ENCODE measurements around the gene JARID2. TPM values are rescaled to one million over a fixed set of nuclear protein-coding genes. Genes with fewer than 3 reads are reported as not detected.

JARID2 gene
- total RNA-seq, 1 donor from 2014 or later, result 38.9 TPM

DNA sequence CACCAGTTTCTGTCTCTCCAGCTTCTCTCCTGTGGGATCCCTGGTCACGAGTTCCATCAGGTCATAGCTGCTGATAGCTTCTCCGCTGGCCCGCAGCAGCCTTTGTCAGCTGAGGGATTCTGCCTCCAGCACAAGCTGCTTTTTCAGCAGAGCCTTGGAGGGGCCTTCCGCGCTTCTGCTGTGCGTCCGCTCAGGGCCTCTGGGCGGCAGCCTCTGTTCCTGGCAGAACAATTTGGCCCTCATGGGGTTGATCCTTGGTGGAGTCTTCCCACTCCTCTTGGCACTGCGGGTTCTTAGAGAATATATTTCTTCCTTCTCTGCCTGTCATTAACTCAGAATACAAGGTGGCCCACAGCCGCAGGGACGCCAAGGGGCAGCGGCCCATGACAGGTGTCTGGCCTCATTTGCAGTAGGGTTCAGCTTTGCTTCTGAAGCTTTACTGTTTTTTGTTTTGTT, 258.2 kb downstream of the JARID2 start:
- Histone ChIP-seq H3K4me2 (no peak overlapping the region), H3F3A (ENCODE audit: low read depth) (no peaks in the 10 kb centered on the region), H3K27me3 (no peaks in the 10 kb centered on the region), H2AFZ (replicated peaks) (no peak overlapping the region), H3K4me3 (no peak overlapping the region), H3K79me2 (ENCODE audit: low read depth) (no peaks in the 10 kb centered on the region), H3K9me3 (ENCODE audit: low read depth) (no peaks in the 10 kb centered on the region), H4K20me1 (ENCODE audit: low read depth) (peaks cover 21% of the 10 kb centered on the region), H3K36me3 (no peaks in the 10 kb centered on the region), H3K4me1 (no peaks in the 10 kb centered on the region), H3K27ac (no peak overlapping the region), H3K9ac (no peak overlapping the region)
- H3K27me3 Mint-ChIP-seq (ENCODE audit: insufficient read depth, low read depth), result peaks cover 8% of the 10 kb centered on the region
- DNase-seq (ENCODE audit: low spot score), result peak; percentile 25
- H3K4me3 Mint-ChIP-seq, result no peak overlapping the region
- H3K36me3 Mint-ChIP-seq, result peaks cover 43% of the 10 kb centered on the region
- H3K9me3 Mint-ChIP-seq, result no peaks in the 10 kb centered on the region
- no peak for TF ChIP-seq EZH2phosphoT487 (IDR thresholded peaks at IDR 0.05)
- TF ChIP-seq, protein P1, sequence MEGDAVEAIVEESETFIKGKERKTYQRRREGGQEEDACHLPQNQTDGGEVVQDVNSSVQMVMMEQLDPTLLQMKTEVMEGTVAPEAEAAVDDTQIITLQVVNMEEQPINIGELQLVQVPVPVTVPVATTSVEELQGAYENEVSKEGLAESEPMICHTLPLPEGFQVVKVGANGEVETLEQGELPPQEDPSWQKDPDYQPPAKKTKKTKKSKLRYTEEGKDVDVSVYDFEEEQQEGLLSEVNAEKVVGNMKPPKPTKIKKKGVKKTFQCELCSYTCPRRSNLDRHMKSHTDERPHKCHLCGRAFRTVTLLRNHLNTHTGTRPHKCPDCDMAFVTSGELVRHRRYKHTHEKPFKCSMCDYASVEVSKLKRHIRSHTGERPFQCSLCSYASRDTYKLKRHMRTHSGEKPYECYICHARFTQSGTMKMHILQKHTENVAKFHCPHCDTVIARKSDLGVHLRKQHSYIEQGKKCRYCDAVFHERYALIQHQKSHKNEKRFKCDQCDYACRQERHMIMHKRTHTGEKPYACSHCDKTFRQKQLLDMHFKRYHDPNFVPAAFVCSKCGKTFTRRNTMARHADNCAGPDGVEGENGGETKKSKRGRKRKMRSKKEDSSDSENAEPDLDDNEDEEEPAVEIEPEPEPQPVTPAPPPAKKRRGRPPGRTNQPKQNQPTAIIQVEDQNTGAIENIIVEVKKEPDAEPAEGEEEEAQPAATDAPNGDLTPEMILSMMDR (IDR thresholded peaks at IDR 0.05), result peak; percentile 3
- TF ChIP-seq EZH2 (IDR thresholded peaks at IDR 0.05), result no peak
- H3K27ac Mint-ChIP-seq, result no peak overlapping the region
- H3K4me1 Mint-ChIP-seq, result peaks cover 12% of the 10 kb centered on the region

DNA sequence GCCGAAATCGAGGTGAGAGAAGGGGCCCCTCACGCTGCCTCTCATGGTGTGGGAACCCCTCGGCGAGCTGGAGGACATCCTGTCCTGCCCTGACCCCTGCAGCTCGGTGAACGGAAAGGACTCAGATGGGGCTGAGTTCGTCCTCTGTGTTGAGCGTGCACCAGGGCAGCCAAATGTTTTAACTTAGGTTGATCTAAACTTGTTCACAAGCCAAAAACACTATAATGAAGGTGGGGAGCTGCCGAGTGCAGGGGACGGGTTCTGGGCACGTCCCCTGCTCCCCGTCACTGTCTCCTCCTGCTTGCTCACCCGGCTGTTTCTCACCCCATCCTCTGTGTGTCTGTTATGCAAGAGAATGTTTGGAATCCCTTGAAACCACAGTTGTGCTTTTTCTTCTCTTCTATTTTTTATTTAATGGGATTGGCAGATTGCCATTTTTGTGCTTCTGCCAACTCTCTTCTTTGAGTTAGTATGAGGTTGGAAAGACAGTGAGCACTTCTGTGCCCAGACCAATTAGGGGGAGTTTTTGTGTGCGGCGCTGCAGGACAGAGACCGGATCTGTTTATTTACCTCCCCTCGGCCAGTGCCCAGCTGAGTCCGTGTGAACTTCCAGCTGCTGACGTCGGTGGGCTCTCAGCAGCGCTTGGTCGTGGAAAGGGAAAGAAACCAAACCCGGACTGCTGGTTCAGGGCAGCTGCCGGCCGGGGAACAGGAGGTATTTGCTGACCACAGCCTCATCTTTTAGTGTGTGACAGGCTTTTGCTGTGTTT, 258.9 kb downstream of the JARID2 start:
- no peak for TF ChIP-seq EZH2 (IDR thresholded peaks at IDR 0.05)
- no peak for TF ChIP-seq EZH2phosphoT487 (IDR thresholded peaks at IDR 0.05)
- TF ChIP-seq, protein P1 (IDR thresholded peaks at IDR 0.05), result no peak
- Mint-ChIP-seq H3K4me1 (peaks cover 11% of the 10 kb centered on the region), H3K4me3 (no peak overlapping the region), H3K27me3 (ENCODE audit: insufficient read depth, low read depth) (peaks cover 8% of the 10 kb centered on the region), H3K9me3 (no peaks in the 10 kb centered on the region), H3K36me3 (peaks cover 42% of the 10 kb centered on the region), H3K27ac (no peak overlapping the region)
- Histone ChIP-seq H4K20me1 (ENCODE audit: low read depth) (peaks cover 21% of the 10 kb centered on the region), H3K4me3 (no peak overlapping the region), H3K36me3 (no peaks in the 10 kb centered on the region), H3F3A (ENCODE audit: low read depth) (no peaks in the 10 kb centered on the region), H3K27me3 (no peaks in the 10 kb centered on the region), H3K4me2 (no peak overlapping the region), H3K9me3 (ENCODE audit: low read depth) (no peaks in the 10 kb centered on the region), H2AFZ (replicated peaks) (no peak overlapping the region), H3K4me1 (no peaks in the 10 kb centered on the region), H3K79me2 (ENCODE audit: low read depth) (no peaks in the 10 kb centered on the region), H3K27ac (no peak overlapping the region), H3K9ac (no peak overlapping the region)
- DNase-seq (ENCODE audit: low spot score), result no peak

DNA sequence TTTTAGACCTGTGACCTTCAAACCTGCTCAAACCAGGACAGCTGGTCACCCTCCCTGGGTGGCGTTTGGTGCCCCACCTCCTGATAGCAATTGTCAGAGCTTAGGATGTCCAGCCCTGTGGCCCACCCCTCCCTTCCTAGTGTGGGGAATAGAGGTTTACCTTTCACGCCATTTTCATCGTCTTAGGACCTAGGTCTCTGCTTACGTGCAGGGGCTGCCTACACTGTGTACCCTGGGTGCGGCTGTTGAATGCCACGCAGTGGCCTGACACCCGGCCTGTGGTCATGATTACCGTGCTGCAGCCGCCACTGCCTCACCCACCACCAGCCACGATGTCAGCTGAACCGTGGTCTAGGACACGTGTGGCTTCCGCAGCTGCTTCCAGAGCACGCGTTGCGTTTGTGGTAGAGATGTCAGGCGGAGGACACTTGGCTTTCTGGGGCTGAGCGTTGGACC, 259.6 kb downstream of the JARID2 start:
- H3K27me3 Mint-ChIP-seq (ENCODE audit: insufficient read depth, low read depth), result peaks cover 8% of the 10 kb centered on the region
- Histone ChIP-seq H3F3A (ENCODE audit: low read depth) (no peaks in the 10 kb centered on the region), H3K9me3 (ENCODE audit: low read depth) (no peaks in the 10 kb centered on the region), H3K27ac (no peak overlapping the region), H4K20me1 (ENCODE audit: low read depth) (peaks cover 18% of the 10 kb centered on the region), H3K9ac (no peak overlapping the region), H3K27me3 (no peaks in the 10 kb centered on the region), H3K4me1 (no peaks in the 10 kb centered on the region), H2AFZ (replicated peaks) (no peak overlapping the region), H3K4me2 (no peak overlapping the region), H3K79me2 (ENCODE audit: low read depth) (no peaks in the 10 kb centered on the region), H3K36me3 (no peaks in the 10 kb centered on the region), H3K4me3 (no peak overlapping the region)
- TF ChIP-seq, protein P1 (IDR thresholded peaks at IDR 0.05), result no peak
- no peak for TF ChIP-seq EZH2 (IDR thresholded peaks at IDR 0.05)
- TF ChIP-seq EZH2phosphoT487 (IDR thresholded peaks at IDR 0.05), result no peak
- no peak for DNase-seq (ENCODE audit: low spot score)
- no peak overlapping the region for H3K4me3 Mint-ChIP-seq
- no peak overlapping the region for H3K27ac Mint-ChIP-seq
- peaks cover 42% of the 10 kb centered on the region for H3K36me3 Mint-ChIP-seq
- H3K9me3 Mint-ChIP-seq, result no peaks in the 10 kb centered on the region
- peaks cover 7% of the 10 kb centered on the region for H3K4me1 Mint-ChIP-seq
